A673 (cell line): ENCODE data around the gene PLCB4.

Experiments
- EZH2 ChIP-seq: fragments of 200-600 bp; sonication (generic); IDR thresholded peaks from 2 replicates; pipeline ENCODE4 v1.6.1; 2017; ENCODE audit warnings: borderline replicate concordance, low read depth, mild to moderate bottlenecking, mixed read lengths, antibody characterized with exemption, low read length; ENCODE audit not compliant: poor library complexity, severe bottlenecking
- TF ChIP-seq, protein P1 (sequence below): fragments of 300-800, 200-600 bp; sonication (generic); conservative IDR thresholded peaks from 2 replicates; pipeline ENCODE4 v1.5.1; 2017; ENCODE audit warnings: low read depth, mild to moderate bottlenecking, antibody characterized with exemption, low read length, moderate library complexity, mixed read lengths

DNA sequence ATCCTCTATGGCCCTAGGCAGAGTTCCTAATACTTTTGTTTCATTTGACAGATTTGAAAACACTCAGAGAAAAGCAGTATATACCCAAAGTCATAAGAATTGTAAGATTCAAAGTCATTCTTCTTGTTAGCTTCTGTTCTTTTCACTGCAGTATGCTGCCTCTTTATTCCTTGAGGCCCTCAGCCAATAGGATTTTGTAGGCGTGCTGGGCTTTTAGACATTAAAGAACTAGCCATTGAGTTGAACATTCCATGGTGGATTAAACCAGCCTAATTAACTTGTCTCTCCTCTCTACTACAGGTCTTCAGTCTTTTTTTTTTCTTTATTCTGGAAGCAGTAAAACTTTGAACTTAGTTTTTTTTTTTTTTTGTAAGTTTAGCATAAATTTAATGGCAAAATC lies 186.3 kb downstream of the PLCB4 start:
- TF ChIP-seq, protein P1, sequence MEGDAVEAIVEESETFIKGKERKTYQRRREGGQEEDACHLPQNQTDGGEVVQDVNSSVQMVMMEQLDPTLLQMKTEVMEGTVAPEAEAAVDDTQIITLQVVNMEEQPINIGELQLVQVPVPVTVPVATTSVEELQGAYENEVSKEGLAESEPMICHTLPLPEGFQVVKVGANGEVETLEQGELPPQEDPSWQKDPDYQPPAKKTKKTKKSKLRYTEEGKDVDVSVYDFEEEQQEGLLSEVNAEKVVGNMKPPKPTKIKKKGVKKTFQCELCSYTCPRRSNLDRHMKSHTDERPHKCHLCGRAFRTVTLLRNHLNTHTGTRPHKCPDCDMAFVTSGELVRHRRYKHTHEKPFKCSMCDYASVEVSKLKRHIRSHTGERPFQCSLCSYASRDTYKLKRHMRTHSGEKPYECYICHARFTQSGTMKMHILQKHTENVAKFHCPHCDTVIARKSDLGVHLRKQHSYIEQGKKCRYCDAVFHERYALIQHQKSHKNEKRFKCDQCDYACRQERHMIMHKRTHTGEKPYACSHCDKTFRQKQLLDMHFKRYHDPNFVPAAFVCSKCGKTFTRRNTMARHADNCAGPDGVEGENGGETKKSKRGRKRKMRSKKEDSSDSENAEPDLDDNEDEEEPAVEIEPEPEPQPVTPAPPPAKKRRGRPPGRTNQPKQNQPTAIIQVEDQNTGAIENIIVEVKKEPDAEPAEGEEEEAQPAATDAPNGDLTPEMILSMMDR, result no peak
- TF ChIP-seq EZH2, result no peak
